NCI-H82 (cell line): Measurements from ENCODE around the gene PEAK3.
"Not testable (repeated sequence)": the region's sequence is repeated elsewhere in the genome, so short reads cannot be mapped to it uniquely, and the experiment has no call there.

ENCODE experiments used
- DNase-seq: peaks from one replicate; lab custom pipeline; 2025; lab: John Stamatoyannopoulos, UW

The PEAK3 gene

GRCh38 chr19:2288818-2289713 lies 7.1 kb upstream of the PEAK3 start:
- DNase-seq = no peak

GRCh38 chr19:2288338-2288817 lies 6.4 kb upstream of the PEAK3 start:
- no peak for DNase-seq

DNA sequence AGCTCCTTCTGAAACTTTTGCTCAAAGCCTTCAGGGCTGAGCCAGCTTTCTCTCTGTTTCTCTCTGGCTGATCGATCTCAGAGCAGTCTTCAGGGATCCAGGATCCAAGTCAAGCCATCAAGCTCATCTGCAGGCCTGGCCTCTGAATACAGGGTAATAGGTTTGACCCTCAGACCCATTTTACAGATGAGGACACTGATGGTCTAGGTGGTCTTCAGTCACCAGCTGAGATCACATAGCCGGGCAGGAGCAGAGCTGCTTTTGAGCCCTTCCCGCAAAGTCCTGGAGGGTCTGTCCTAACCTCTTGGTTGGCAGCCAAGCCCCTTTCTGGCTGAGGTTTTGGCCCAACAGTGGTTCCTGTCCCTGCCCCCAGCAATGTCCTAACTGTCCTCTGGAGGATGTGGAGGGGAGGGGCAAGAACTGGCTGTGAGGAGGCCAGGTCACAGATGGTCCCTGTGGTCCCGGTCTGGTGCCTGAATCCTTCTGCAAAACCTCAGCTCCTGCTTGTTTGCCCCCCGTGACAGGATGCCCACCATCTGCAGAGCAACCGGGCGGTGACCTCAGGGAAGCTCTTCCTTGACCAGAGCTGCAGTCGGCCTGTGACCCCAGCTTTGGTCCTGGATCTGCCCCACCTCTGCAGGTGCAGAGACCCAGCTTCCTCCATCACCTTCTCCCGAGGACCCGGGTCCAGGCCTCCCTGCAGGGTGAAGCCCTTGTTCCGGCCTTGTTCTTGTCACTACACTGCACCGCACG lies 5.8 kb upstream of the PEAK3 start:
- no peak for DNase-seq

DNA sequence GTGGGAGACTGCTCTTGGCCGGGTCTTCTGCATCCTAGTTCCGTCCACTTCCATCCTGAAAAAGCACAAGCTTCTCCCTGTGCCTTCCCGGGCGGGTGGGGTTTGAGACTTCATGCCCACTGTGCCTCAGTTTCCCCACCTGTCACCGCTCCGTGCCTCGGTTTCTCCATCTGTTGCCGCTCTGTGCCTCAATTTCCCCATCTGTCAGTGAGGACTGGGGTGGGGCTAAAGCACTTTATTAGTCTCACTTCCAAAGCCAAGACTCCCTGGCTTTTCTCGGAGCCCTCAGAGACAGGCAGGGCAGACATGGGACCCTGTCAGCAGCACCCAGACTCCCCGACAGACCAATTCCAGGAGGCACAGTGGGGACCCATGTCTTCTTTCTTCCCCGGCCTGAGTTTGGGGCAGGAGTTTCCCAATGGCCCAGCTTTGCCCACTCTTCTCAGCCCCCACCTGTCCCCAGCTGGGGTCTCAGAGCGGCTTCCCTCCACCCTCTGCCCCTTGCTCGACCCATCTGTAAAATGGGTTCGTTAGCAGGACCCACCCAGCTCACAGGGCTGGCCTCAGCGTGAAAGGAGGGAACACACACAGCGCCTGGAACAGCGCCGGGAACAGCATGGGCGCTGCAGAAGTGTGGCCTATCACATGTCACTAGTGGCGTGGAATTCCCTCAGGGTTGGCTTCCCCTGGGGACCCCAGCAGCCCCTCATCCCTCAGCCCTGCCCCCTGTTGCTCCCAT lies 4.6 kb upstream of the PEAK3 start:
- no peak for DNase-seq

DNA sequence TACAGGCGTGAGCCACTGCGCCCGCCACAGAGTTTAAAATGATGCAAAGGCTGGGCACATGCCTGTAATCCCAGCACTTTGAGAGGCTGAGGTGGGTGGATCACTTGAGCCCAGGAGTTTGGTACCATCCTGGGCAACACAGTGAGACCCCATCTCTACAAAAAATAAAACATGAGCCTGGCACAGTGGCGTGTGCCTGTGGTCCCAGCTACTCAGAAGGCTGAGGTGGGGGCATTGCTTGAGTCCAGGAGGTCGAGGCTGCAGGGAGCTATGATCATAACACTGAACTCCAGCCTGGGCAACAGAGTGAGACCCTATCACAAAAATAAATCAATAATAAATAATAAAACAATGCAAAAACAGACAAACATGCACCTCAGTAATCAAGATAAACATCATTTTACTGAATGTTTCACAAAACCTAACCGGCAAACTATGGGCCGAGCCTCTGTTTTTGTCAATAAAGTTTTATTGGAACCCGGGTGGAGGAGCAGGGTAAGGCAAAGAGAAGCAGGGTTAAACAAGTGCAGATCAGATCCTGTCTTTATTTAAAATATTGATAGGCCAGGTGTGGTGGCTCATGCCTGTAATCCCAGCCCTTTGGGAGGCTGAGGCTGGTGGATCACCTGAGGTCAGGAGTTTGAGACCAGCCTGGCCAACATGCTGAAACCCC lies 2.0 kb upstream of the PEAK3 start:
- DNase-seq = no peak

DNA sequence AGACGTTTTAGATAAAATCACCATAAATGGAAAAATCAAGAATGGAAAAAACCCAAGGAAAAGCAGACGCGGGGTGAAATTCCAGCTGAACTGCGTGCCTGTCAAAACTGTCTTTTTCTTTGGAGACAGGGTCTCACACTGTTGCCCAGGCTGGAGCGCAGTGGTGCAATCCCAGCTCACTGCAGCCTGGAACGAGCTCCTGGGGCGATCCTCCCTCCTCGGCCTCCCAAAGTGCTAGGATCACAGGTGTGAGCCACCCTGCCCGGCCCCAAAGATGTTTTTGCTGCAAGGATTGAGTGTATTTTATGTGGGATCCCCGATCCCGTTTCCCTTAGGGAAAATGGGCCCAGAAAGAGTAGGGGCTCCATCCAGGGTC lies 875 bp upstream of the PEAK3 start:
- no peak for DNase-seq

DNA sequence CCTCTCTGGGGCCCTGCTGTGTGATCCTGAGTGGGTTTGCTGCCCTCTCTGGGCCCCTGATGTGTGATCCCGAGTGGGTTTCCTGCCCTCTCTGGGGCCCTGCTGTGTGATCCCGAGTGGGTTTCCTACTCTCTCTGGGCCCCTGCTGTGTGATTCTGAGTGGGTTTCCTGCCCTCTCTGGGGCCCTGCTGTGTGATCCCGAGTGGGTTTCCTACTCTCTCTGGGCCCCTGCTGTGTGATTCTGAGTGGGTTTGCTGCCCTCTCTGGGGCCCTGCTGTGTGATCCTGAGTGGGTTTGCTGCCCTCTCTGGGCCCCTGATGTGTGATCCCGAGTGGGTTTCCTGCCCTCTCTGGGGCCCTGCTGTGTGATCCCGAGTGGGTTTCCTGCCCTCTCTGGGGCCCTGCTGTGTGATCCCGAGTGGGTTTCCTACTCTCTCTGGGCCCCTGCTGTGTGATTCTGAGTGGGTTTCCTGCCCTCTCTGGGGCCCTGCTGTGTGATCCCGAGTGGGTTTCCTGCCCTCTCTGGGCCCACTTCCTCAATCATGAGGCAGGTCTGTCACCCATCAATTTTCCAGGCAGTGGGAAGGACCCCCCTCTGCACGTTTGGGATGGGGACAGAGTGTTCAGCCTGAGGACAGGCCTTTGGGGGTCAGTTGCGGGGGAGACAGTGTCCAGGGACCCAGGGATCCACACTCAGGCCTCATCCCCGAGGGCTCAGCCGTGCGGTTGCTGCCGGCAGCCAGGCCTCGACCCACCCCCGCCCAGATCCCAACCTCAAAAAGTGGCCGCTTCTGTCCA lies 512 bp downstream of the PEAK3 start:
- not testable (repeated sequence) for DNase-seq

DNA sequence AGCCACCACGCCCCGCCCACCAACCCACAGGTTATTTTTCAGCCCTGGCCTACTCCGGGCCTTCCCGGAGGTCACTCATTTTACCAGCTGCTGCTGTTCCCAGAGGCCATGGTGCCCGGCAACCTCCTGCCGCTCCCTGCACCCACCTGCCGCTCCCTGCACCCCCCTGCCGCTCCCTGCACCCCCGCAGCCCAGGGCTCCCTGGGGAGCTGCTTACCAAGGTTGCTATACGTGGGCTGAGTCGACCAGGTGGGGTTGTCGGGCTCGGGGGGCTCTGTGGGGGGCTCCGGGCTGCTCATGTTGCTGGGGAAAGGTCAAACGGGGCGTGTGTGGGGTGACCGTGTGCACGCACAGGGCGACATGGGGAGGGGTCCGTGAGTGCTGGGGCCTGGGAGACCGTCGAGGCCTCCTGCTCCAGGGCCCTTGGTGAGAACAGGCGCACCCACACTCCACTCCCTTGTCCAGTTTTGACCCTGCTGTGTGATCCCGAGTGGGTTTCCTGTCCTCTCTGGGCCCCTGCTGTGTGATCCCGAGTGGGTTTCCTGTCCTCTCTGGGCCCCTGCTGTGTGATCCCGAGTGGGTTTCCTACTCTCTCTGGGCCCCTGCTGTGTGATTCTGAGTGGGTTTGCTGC lies 1.2 kb downstream of the PEAK3 start:
- DNase-seq = no peak

- DNase-seq = no peak
Observed at GRCh38 chr19:2278459-2279158, 3.4 kb downstream of the PEAK3 start.

- no peak for DNase-seq
Observed at GRCh38 chr19:2277138-2277537, 4.8 kb downstream of the PEAK3 start.

- DNase-seq = no peak
Observed at GRCh38 chr19:2276429-2276986, 5.5 kb downstream of the PEAK3 start.

- no peak for DNase-seq
Observed at GRCh38 chr19:2275588-2276428, 6.2 kb downstream of the PEAK3 start.

DNA sequence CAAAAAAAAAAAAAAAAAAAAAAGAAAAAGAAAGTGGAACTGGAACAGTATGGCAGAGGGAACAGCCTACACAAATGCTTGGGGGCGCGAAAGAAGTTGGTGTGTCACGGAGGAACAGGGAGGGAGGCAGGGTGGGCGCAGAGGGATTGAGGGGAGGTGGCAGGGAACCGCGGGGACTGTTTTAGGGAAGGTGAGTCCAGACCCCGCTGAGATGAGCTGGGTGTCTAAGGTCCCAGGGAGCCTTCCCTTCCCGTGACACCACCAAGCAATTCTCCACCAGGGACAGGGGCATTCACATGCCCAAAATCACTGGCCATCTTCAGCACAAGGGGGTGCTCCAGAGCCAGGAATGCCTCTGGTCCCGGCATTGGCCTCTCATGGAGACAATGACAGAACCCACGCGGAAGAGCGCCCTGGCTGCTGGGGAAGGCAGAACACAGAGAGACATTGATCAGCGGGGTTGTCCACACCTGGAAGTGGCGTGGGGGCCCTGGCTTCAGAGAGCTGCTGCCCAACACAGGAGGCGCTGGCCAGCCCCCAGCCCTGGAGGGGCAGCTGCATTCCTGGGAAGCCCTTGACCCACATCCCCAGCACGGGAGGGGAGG lies 6.9 kb downstream of the PEAK3 start:
- peak; percentile 81 for DNase-seq

DNA sequence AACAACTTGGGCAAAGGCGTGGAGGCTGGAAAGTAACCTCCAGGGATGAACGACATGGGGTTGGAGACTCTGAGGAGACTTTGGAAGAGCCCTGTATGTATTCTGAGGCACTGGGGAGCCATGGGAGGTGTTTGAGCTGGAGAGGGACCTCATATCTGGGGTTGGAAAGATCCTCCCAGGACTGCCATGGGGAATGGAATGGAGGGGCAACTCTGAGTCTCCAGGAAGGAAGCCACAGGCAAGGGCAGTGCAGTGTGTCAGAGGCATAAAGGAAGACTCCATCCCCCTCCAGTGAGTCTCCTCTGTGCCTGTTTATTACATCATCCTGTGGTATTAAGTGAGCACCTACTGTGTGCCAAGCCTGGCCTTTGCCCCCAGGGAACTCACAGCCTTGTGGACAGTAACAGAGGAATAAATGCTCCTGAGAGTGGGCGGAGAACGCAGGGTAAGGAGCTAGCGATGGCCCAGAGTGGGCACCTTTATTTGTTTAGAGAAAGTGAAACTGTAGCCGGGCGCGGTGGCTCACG lies 7.7 kb downstream of the PEAK3 start:
- DNase-seq = no peak

- peak; percentile 89 for DNase-seq
Observed at GRCh38 chr19:2273356-2274184, 8.4 kb downstream of the PEAK3 start.

DNA sequence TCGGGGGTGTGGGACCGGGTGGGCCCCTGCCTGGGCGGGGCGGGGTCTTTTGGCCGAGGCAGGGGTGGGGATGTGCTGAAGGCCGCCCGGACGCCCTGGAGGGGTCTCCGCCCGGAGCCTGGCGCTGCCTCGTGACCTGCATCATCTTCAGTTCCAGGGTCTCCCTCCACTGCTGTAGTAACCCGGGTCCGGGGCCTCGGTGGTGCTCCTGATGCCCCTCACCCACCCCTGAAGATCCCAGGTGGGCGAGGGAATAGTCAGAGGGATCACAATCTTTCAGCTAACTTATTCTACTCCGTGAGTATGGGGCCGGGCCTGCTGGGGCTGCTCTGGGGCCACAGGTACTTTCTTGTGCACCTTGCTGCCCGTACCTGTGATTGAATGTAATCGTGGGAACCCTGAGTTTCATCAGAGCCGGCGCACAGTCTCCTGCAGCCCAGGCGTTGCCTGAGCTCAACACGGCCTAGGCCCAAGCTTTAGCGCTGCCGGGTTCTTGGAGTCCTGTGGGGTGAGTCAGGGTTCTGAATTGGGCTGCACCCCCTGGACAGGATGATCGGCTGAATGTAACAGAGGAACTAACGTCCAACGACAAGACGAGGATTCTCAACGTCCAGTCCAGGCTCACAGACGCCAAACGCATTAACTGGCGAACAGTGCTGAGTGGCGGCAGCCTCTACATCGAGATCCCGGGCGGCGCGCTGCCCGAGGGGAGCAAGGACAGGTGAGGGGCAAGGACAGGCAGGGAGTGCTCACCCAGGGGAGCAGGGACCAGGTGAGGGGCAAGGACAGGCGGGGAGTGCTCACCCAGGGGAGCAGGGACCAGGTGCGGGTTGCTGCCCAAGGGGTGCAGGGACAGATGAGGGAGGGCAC lies 10.5 kb downstream of the PEAK3 start:
- no peak for DNase-seq
